ENCODE results near the gene ZFR2.

- TF ChIP-seq ZNF565 (CRISPR knock-in tag; conservative IDR thresholded peaks at IDR 0.05; ENCODE audit: low read depth), result no peak
- TF ChIP-seq, protein P1, sequence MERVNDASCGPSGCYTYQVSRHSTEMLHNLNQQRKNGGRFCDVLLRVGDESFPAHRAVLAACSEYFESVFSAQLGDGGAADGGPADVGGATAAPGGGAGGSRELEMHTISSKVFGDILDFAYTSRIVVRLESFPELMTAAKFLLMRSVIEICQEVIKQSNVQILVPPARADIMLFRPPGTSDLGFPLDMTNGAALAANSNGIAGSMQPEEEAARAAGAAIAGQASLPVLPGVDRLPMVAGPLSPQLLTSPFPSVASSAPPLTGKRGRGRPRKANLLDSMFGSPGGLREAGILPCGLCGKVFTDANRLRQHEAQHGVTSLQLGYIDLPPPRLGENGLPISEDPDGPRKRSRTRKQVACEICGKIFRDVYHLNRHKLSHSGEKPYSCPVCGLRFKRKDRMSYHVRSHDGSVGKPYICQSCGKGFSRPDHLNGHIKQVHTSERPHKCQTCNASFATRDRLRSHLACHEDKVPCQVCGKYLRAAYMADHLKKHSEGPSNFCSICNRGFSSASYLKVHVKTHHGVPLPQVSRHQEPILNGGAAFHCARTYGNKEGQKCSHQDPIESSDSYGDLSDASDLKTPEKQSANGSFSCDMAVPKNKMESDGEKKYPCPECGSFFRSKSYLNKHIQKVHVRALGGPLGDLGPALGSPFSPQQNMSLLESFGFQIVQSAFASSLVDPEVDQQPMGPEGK (CRISPR knock-in tag; IDR thresholded peaks at IDR 0.05; ENCODE audit: borderline replicate concordance), result no peak
- TF ChIP-seq ZFP3 (CRISPR knock-in tag; IDR thresholded peaks at IDR 0.05), result no peak
- no peak for TF ChIP-seq GLIS3 (CRISPR knock-in tag; IDR thresholded peaks at IDR 0.05)
These were observed 37.2 kb downstream of the ZFR2 start for GRCh38 chr19:3831601-3832000.

Data from SK-N-SH treated with all-trans-retinoic acid at 6 μM for 48 hours (cell line).